Superior temporal gyrus (tissue), 1 donor: Measurements from ENCODE around the gene HCRTR2.

ENCODE experiments used
- DNase-seq: peaks from one replicate; pipeline ENCODE4 v3.0.0-alpha.2; 2016; ENCODE audit errors: extremely low spot score

Gene HCRTR2

DNA sequence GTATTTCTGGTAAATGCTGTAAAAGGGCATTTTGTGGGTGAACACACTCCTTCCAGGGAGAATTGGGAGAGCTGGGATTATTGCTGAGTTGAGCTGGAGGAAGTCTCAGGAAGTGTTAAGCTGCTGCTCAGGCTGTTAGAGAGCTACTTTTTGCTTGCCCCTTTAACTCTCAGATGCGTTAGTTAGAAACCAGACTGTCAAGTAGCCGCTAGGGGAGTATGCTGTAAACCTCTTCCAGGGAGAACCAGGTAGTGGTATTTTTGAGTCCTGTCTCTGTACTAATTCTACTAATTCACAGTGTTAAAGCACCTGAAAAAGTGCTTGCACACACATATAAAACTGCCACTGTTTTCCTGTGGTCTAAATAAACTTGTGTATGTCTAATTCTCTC is 146.4 kb downstream of the HCRTR2 start:
- no peak for DNase-seq

DNA sequence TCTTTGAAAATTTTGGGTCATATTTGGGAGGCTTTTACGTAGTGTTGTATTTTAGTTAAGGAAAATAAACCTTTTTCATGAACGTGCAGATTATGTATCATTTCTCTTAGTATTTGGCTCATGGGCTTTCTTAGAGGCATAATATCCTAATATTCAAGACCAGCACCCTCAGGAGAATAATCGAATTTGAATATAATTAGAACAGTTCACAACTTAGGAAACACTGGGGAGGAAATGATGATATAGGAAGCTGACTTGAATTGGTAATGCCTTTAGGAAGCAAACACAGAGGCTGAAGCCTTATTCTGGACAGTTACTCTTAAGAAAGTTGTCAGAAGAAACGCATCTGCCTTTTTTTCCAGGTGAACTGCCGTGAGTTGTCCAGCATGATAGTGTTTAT is 152.9 kb downstream of the HCRTR2 start, which contains the start of gene GFRAL:
GFRAL (plus strand) TSS at position 301 of the 400 bp plus-strand sequence; CDS start at position 387, 86 bp downstream.
- DNase-seq = no peak
